Spleen (tissue), 11 donors: ENCODE measurements around the gene ITLN2. TPM values are rescaled to one million over a fixed set of nuclear protein-coding genes. Genes with fewer than 3 reads are reported as not detected.
"Not testable (repeated sequence)": the region's sequence is repeated elsewhere in the genome, so short reads cannot be mapped to it uniquely, and the experiment has no call there.

ENCODE experiments used
- DNase-seq: peaks from one replicate; pipeline ENCODE4 v3.0.0-alpha.2; 2020
- H3K27ac ChIP-seq, 8 donors: fragments of 200-600 bp; sonication (generic) in 7 of 8; 1 replicate in 4 of 8; 2 replicates in 4 of 8; pipeline versions ENCODE4 v1.5.0 to v1.8.0; 2016 to 2021; ENCODE audit warnings: inconsistent platforms in 4 of 8, mild to moderate bottlenecking in 4 of 8, moderate library complexity in 1 of 8
- H3K27me3 ChIP-seq, 7 donors: fragments of 200-600 bp; sonication (generic) in 6 of 7; replicated peaks in 1 of 7; 1 replicate in 4 of 7; 2 replicates in 3 of 7; pipeline versions ENCODE4 v1.5.0 to v1.8.0; 2016 to 2021; ENCODE audit warnings: inconsistent platforms in 3 of 7, mild to moderate bottlenecking in 1 of 7
- H3K36me3 ChIP-seq, 6 donors: fragments of 200-600 bp; sonication (generic) in 5 of 6; 1 replicate in 4 of 6; 2 replicates in 2 of 6; pipeline versions ENCODE4 v1.5.0 to v1.8.0; 2016 to 2021; ENCODE audit warnings: inconsistent platforms in 2 of 6
- H3K4me1 ChIP-seq, 6 donors: fragments of 200-600 bp; sonication (generic) in 5 of 6; 1 replicate in 3 of 6; 2 replicates in 3 of 6; pipeline versions ENCODE4 v1.5.0 to v1.8.0; 2016 to 2021; ENCODE audit warnings: inconsistent platforms in 3 of 6
- H3K4me3 ChIP-seq, 8 donors: fragments of 200-600 bp; sonication (generic) in 7 of 8; 1 replicate in 4 of 8; 2 replicates in 4 of 8; pipeline versions ENCODE4 v1.5.0 to v1.8.0; 2016 to 2021; ENCODE audit warnings: inconsistent platforms in 4 of 8, mild to moderate bottlenecking in 4 of 8, moderate library complexity in 2 of 8
- H3K9me3 ChIP-seq, 8 donors: fragments of 200-600 bp; sonication (generic) in 7 of 8; 1 replicate in 4 of 8; 2 replicates in 4 of 8; pipeline versions ENCODE4 v1.5.0 to v1.8.0; 2016 to 2021; ENCODE audit warnings: inconsistent platforms in 4 of 8
- CTCF ChIP-seq, 11 experiments: fragments of 200-600 bp in 7 of 11; fragments of 450-650 bp in 4 of 11; sonication (generic) in 4 of 11; IDR thresholded peaks in 8 of 11; conservative IDR thresholded peaks in 3 of 11; 1 replicate in 7 of 11; 2 replicates in 4 of 11; pipeline versions ENCODE4 v1.4.0 to v1.8.0; 2016 to 2021; ENCODE audit warnings: antibody characterized with exemption in 11 of 11, inconsistent platforms in 4 of 11, mild to moderate bottlenecking in 1 of 11
- POLR2A ChIP-seq, 3 donors: fragments of 450-650 bp; IDR thresholded peaks; one replicate each; pipeline ENCODE4 v1.5.1; 2017; ENCODE audit warnings: antibody characterized with exemption in 3 of 3, mild to moderate bottlenecking in 1 of 3
- POLR2AphosphoS5 ChIP-seq, 3 donors: sonication (generic); formaldehyde crosslinking; IDR thresholded peaks; one replicate each; pipeline ENCODE4 v1.5.1; 2017; ENCODE audit warnings: antibody characterized with exemption in 3 of 3
- WGBS, 5 donors: extraction: QIAGEN DNeasy Blood & Tissue Kit in 3 of 5; methylation state at CpG; one replicate each; pipeline versions ENCODE4 v1.1.5 to v1.1.7; 2013 to 2018; 5-methylcytosine and 5-hydroxymethylcytosine counted together
- intact Hi-C: fragments of 100-400 bp; cut with DNase I; formaldehyde crosslinking; loops from one replicate; pipeline ENCODE4 v1.15.0; 2023; ENCODE audit warnings: low total_unique reads
- polyA plus RNA-seq, 3 donors: library from polyadenylated mRNA; stranded (reverse); fragments of 200-250 nt; gene quantifications; one replicate each; pipeline ENCODE4 v1.2.1, GENCODE V29; 2013
- total RNA-seq, 7 donors: library from RNA; depleted of rRNA in 3 of 7; stranded (reverse); fragments of >200 nt in 3 of 7; fragmentation: NEBNext Ultra II Directional in 4 of 7; extraction: Animal tissue kit (Norgen Biotek cat#: 25700) in 4 of 7; gene quantifications; one replicate each; pipeline versions ENCODE4 v1.1.0 to v1.2.1, GENCODE V29; 2016 to 2021
- donor health status: healthy with polysubstance abuse.
- donor health status: DM: no; HTN: no; CAD: no; lungs with moderate emphysema.
- donor health status: DM: no; HTN: no; CAD: no.
- donor health status: Bipolar disorder and iron deficiency.
- donor health status: healthy.
- donor health status: DM: no; HTN: no; CAD: no.
- donor health status: DM: yes; HTN: yes; CAD: no.

Gene ITLN2
- total and polyA plus RNA-seq, 10 donors = not detected

DNA sequence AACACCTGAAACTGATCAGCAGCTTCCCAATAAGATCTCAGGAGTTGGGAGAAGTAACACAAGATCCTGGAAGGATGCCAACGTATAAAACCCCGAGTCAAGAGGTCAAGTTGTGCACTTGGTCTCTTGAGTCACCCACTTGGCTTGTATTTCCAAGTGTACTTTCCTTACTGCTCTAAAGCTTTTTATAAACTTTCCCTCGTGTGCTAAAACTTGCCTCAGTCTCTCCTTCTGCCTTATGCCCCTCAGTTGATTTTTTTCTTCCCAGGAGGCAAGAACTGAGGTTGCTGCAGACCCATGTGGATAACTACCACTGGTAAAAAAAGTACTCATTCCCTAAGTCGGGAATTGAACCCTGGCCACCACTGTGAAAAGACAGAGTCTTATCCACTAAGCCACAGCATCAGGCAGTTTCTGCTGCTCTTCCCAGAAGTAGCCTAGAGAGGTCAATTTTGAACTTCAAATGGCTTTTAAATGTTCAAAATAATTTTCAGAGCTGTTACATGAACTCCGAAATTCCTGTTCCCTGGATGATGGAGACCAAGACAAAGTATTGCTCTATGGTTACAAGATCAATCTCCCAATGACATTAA, 28.9 kb downstream of the ITLN2 start:
- Histone ChIP-seq H3K9me3 (peaks cover 0 to 45% (median 22%) of the 10 kb centered on the region in 8 donors), H3K27ac (no peak overlapping the region), H3K36me3 (no peaks in the 10 kb centered on the region), H3K4me3 (no peak overlapping the region), H3K27me3 (peaks cover 0 to 5% (median 0%) of the 10 kb centered on the region in 7 donors), H3K4me1 (no peaks in the 10 kb centered on the region)
- TF ChIP-seq CTCF (IDR thresholded peaks at IDR 0.05 in 8 of 11, conservative IDR thresholded peaks at IDR 0.05 in 3 of 11) (no peak), POLR2AphosphoS5 (IDR thresholded peaks at IDR 0.05) (no peak), POLR2A (IDR thresholded peaks at IDR 0.05) (no peak)
- intact Hi-C loops = no loop called here
- WGBS, 5 donors = 62 to 94% (median 82%) methylated on average over 5 of the region's 5 CpGs
- no peak for DNase-seq

- WGBS, 5 donors = 89 to 94% (median 91%) methylated on average over 7 of the region's 7 CpGs
- peaks cover 0 to 5% (median 0%) of the 10 kb centered on the region in 7 donors for H3K27me3 ChIP-seq
- no peak for DNase-seq
- H3K27ac ChIP-seq = no peak overlapping the region
- intact Hi-C loops = no loop called here
- no peaks in the 10 kb centered on the region for H3K4me1 ChIP-seq
- peaks cover 0 to 45% (median 22%) of the 10 kb centered on the region in 8 donors for H3K9me3 ChIP-seq
- no peak overlapping the region for H3K4me3 ChIP-seq
- no peaks in the 10 kb centered on the region for H3K36me3 ChIP-seq
- no peak for TF ChIP-seq POLR2AphosphoS5 (IDR thresholded peaks at IDR 0.05)
- no peak for TF ChIP-seq POLR2A (IDR thresholded peaks at IDR 0.05)
- TF ChIP-seq CTCF (IDR thresholded peaks at IDR 0.05 in 8 of 11, conservative IDR thresholded peaks at IDR 0.05 in 3 of 11) = no peak
These were observed 29.6 kb downstream of the ITLN2 start for GRCh38 chr1:160924791-160925651.

DNA sequence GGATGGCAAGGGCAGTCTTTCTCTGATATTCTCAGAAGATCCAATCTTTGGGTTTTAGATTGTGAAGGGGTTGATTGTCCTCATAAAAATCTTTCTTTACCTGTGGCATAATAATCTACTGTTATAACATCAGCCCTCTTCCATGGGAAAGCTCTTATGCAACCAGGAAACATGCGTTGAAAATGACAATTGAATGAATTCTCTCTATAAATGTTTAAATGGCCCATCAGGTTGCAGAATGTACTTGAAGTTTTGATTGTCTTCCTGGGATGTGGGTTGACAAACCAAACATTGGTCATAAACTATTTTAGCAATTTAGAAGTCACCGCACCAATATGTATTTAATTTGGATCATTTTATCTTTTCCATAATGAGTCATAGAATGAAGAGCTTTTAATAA, 37.9 kb downstream of the ITLN2 start:
- no peak overlapping the region for H3K27ac ChIP-seq
- no peak overlapping the region for H3K4me3 ChIP-seq
- no peak for DNase-seq
- no peaks in the 10 kb centered on the region for H3K4me1 ChIP-seq
- H3K9me3 ChIP-seq = peaks cover 0 to 6% (median 0%) of the 10 kb centered on the region in 8 donors
- 89 to 96% (median 91%) methylated on average over 2 of the region's 2 CpGs for WGBS, 5 donors
- H3K27me3 ChIP-seq = peaks cover 0 to 7% (median 0%) of the 10 kb centered on the region in 7 donors
- no peak for TF ChIP-seq CTCF (IDR thresholded peaks at IDR 0.05 in 8 of 11, conservative IDR thresholded peaks at IDR 0.05 in 3 of 11)
- TF ChIP-seq POLR2AphosphoS5 (IDR thresholded peaks at IDR 0.05) = no peak
- TF ChIP-seq POLR2A (IDR thresholded peaks at IDR 0.05) = no peak
- intact Hi-C loops = no loop called here
- no peaks in the 10 kb centered on the region for H3K36me3 ChIP-seq

GRCh38 chr1:160913229-160913628, 41.4 kb downstream of the ITLN2 start:
- H3K27ac ChIP-seq, H3K27me3 ChIP-seq, intact Hi-C loops, H3K9me3 ChIP-seq, DNase-seq, H3K4me3 ChIP-seq, H3K4me1 ChIP-seq, H3K36me3 ChIP-seq: not testable (repeated sequence)
- 68 to 76% (median 73%) methylated on average over 6 of the region's 6 CpGs for WGBS, 5 donors
